NAMALWA (cell line): Measurements from ENCODE around the gene ADGRF4.

Experiments
- DNase-seq: peaks from one replicate; pipeline ENCODE4 v3.0.0-alpha.2; 2015; ENCODE audit warnings: low spot score

The ADGRF4 gene

DNA sequence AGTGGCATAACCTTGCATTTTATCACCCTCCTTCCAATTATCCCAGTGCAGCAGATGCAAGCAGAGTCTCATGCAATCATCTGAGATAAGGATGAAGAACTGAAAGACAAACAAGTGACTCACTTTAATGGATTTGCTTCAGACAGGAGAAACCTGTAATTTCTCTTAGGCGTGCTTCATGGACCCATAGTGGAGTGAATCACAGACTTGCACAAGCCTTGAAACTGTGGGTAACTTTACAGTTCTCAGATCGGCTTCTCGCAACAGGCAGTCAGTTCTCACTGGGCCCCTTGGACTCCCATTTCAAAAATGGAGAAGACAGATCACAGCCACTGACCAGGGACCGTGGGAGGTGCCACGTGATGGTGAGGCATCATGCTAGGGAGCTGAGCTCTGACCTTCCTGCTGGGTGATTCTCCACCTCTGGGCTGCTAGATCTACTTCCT is at the start of gene ADGRF4:
Gene ADGRF4, plus strand, starts transcription at position 239 of the 446 bp plus-strand sequence. CDS start 8,666 bp downstream, outside the sequence.
- no peak for DNase-seq

- DNase-seq, result no peak
Observed at GRCh38 chr6:47650553-47651432, 47.6 kb upstream of the ADGRF4 start.

GRCh38 chr6:47651505-47651944 is 46.9 kb upstream of the ADGRF4 start:
- no peak for DNase-seq

GRCh38 chr6:47653706-47654105 is 44.7 kb upstream of the ADGRF4 start:
- no peak for DNase-seq

DNA sequence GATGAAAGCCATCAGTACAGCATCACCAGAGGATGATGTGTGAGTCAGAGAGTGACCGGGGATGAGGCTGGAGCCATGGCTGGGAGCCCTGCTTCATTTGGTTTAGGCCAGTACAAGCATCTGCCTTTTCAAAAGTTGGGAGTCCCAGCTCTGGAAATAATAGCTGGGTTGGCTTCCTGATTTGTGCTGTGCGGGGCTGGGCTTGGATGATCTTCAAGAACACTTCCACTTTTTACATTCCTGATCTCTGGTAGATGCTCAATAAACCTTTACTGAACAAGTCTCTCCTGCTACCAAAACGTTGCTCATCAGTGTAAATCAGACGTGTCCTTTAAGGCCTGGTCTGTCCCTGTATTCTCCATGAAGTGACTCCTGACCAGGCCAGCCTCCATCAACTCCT is 44.1 kb upstream of the ADGRF4 start:
- no peak for DNase-seq

DNA sequence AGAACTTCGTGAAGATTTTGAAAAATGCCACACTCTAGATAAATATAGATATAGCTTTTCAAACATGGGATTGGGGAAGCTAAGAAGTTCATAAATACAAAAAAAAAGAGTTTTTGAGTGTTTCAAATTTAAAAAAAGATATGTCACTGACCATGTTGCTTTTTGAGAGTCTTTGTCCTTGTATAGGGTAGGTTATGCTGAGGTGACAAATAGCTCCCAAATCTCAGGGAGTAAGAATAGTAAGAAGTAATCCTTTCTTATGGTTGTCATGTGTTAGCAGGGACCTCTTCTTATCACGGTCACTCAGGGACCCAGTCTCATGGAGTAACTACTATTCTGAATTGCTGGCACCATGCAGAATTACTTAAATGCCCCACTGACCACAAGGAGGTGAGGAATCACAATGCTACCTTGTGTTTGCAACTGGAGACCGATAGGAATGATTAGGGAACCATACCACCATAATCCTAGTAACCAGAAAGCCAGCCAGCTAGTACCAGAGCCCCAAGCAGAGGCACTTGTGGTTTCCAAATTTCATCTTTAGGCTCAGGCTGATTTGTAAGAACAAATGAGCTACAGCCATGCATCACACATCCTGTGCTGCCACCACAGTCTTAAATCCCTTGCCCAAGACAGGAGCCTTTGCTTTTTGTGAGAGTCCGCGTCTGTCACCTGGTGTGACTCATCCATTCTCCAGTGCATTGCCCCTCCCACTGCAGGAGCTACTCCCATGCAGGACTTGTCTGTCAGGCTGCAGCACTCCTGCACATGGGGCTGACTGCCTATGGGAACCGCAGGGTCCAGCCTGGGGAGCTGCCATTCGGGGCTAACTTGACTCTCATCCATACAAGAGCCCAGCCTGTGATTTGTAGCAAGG is 42.4 kb upstream of the ADGRF4 start:
- no peak for DNase-seq

GRCh38 chr6:47661960-47662359 is 36.4 kb upstream of the ADGRF4 start:
- DNase-seq, result no peak

DNA sequence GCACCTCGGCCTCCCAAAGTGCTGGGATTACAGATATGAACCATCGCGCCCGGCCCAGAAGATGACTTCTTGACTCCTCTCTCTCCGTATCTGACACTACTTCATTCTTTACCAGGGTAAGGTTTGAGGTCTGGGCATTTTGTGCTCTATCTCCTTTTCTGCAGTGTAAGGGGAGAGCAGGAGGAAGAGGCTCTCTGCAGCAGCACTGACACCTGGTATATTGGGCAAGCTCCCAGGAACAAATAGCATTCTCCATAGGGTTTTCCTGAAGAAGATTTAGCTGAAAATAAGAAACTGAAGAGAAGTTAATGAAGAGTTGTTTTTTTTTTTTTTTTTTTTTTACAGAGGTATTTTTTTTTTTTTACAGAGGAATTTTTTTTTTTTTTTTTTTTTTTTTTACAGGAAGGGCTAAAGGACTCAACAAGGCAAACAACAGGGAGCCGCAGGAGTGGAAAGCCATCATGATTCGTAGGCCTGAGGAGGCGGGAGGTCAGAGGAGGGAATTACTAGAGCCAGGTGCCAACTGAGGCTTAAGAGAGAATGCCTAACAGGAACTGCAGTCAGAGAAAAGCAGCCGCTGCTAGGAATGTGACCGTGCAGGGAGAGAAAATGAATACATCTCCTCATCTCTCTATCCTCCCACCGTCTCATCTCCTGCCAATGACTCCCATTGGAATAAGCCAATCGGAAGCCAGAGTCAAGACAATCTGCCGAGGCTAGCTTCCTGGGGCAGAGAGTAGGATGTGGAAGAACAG is 34.7 kb upstream of the ADGRF4 start:
- DNase-seq, result no peak

GRCh38 chr6:47665112-47665511 is 33.3 kb upstream of the ADGRF4 start:
- no peak for DNase-seq

GRCh38 chr6:47669684-47670513 is 28.5 kb upstream of the ADGRF4 start:
- no peak for DNase-seq

- DNase-seq, result no peak
Observed at GRCh38 chr6:47670851-47671250, 27.5 kb upstream of the ADGRF4 start.

DNA sequence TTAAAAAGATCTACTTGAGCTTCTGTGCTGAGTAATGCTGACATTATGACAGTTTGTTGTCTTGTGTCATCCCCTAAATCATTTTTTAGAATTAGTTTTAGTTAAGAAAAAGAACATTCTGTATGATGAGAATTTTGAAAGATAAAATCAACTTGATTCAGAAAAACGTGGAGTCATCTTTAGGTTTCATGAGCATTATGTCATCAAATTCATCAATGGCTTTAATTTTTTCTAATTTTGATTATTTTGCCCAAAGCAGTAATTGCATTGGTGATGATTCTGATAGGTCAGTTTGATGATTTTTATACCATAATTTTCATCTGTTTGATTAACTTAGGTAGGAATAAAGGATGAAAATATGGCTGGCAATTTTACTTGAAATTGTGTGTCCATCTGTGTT is 26.6 kb upstream of the ADGRF4 start:
- DNase-seq, result no peak

- DNase-seq, result no peak
Observed at GRCh38 chr6:47672816-47673215, 25.6 kb upstream of the ADGRF4 start.

DNA sequence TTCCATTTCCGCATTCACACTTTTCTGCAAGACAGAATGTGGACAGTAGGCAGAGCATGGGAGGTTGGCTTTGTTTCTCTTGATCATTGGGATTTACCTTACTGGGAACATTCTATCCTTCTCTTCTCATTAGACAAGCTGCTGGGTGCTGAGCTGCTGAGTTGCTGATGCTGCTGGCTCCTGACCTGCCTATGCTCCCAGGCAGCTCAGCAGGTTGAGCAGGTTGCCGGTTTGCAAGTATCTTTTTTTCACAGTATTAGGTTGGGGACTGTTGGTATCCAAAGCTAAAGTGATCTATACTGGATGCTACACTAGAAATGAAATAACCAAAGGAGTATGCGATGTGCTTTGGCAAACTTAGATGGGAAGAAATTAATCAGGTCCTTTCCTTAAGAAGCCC is 23.7 kb upstream of the ADGRF4 start:
- DNase-seq, result no peak

DNA sequence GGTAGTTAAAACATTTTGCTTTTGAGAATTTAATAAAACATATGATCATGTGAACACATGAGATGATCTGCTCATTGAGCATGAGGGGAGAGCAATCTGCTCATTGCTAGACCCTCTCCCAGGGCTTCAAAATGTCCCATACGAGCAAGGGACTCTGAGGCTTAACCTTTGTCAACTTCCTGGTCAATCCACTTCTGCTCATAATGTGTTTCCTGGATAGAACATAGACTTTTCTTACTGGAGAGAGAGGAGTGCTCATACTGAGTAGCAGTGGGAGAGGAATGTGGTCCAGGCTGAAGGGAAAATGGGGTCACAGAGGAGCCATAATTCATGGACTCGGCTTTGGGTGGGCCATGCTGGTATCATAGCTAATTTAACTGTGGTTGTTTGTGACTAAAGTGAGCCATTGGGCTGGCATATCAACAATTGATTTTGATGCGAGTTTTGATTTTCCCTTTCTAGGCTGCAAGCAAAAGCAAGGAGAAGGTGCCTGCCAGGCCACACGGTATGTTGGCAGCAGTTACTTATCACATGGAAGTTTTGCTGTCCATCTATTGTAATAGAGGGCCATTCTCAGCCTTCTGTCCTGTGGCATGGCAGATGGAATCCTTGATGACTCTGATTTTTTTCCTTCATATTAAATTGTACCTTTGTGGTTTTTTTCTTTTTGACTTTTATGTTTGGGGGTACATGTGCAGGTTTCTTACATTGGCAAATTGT is 20.8 kb upstream of the ADGRF4 start:
- no peak for DNase-seq

DNA sequence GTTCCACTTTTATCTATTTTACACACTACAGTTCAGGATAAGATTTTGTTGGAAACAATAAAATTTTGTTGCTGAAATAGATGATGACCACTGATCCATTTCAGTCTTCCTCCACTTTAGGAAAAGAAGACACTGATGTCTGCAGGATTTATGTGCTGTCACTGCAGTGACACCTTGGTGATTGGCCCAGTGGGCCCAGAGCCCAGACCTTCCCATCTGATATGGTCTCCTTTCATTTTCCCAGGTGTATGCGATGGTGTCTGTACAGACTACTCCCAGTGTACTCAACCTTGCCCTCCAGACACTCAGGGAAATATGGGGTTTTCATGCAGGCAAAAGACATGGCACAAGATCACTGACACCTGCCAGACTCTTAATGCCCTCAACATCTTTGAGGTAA is 19.6 kb upstream of the ADGRF4 start:
- no peak for DNase-seq

GRCh38 chr6:47679322-47679906 is 19.0 kb upstream of the ADGRF4 start:
- no peak for DNase-seq

DNA sequence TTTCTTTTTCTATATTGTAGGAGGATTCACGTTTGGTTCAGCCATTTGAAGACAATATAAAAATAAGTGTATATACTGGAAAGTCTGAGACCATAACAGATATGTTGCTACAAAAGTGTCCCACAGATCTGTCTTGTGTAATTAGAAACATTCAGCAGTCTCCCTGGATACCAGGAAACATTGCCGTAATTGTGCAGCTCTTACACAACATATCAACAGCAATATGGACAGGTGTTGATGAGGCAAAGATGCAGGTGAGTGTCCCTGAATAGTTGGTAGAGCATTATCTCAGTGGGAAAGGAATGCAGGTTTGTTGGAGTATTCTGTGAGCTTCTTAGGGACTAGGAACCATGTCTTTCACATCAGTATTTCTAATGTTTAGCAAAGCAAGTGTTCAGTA is 18.3 kb upstream of the ADGRF4 start:
- DNase-seq, result no peak

- no peak for DNase-seq
Observed at GRCh38 chr6:47680724-47681123, 17.7 kb upstream of the ADGRF4 start.
